ENCODE results near the gene TLE2.

GRCh38 chr19:2994588-2995131, 34.4 kb downstream of the TLE2 start:
- no peak for TF ChIP-seq SIN3A (IDR thresholded peaks at IDR 0.05; ENCODE audit: borderline replicate concordance, insufficient read depth, low read depth, low read length)
- no peak for TF ChIP-seq CTCF (IDR thresholded peaks at IDR 0.05)
- no peak for TF ChIP-seq TCF7L2 (IDR thresholded peaks at IDR 0.05; ENCODE audit: low read depth, low read length)
- TF ChIP-seq REST (IDR thresholded peaks at IDR 0.05; ENCODE audit: insufficient read depth in 1 of 2, low read depth in 2 of 2, low read length in 1 of 2) = no peak

All from Panc1 (cell line).